Measurements from ENCODE around the gene SPAAR.
A peak's percentile ranks its signal among the peaks of the same experiment; 100 is the strongest.
"Not testable (repeated sequence)": the region's sequence is repeated elsewhere in the genome, so short reads cannot be mapped to it uniquely, and the experiment has no call there.

SPAAR gene

DNA sequence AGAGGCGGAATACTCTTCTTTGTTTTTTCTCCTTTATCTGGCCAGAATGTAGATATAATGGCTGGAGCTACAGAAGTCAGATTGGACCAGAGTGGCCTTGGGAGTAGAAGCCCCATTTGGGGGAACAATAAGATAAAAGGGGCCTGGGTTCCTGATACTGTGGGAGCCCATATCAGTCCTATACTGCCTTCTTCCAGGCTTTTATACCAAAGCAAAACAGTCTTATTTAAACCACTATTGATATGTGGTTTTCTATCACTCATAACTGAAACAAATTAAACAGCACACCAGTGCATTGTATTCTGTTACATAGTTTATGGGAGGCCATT, 14.3 kb downstream of the SPAAR start:
- no peak for DNase-seq (ENCODE audit: low read depth in 2 of 2)

DNA sequence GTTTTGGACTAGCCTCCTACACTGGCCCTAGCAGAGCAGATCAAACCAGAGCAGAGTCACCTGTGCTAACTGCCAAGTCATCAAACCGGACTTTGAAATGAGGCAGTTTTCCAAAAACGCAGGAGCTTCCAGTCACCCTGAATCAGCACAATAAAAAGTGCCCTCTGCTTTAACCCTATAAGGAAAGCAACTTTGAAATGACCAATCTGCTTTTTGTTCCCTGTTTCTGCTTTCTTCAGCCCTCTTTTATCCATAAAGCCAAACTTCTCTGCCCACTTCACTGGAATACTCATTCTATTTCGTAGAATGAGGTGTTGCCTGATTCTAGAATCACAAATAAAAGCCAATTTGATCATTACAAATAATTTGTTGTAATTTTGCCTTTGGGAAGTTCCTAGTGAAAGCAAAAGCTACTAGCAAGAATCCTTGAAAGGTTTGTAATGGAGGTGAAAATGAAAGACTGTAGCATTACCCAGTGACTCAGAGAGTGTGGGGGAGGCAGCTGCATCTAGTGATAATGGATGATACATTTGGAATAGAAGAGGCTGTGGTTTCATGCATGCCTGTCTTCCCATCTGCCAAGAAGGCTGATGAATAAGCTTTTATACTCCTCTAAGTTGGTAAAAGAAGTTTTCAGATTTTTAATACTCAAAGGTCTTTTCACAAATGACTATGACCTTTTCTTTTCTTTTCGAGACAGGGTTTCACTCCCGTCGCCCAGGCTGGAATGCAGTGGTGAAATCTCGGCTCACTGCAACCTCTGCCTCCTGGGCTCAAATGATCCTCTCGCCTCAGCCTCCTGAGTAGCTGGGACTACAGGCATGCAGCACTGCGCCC, 14.9 kb downstream of the SPAAR start:
- DNase-seq (ENCODE audit: low read depth in 2 of 2) = no peak

- no peak for DNase-seq (ENCODE audit: low read depth in 2 of 2)
These were observed 19.5 kb downstream of the SPAAR start for GRCh38 chr9:35928591-35929452.

DNA sequence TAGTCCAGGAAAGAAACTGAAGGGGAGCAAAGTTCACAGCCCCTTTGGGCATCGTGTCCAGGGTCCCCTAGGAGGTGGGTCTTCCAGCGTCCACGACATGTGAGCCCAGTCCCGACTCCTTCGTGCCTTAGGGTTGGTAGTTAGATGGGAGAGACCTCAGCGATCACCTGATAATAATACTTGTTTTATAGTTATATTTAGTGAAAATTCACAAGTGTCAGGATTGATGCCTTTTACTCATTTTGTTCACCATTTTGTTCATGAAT, 20.1 kb downstream of the SPAAR start:
- no peak for DNase-seq (ENCODE audit: low read depth in 2 of 2)

- no peak for DNase-seq (ENCODE audit: low read depth in 2 of 2)
These were observed 21.2 kb downstream of the SPAAR start for GRCh38 chr9:35930521-35930920.

DNA sequence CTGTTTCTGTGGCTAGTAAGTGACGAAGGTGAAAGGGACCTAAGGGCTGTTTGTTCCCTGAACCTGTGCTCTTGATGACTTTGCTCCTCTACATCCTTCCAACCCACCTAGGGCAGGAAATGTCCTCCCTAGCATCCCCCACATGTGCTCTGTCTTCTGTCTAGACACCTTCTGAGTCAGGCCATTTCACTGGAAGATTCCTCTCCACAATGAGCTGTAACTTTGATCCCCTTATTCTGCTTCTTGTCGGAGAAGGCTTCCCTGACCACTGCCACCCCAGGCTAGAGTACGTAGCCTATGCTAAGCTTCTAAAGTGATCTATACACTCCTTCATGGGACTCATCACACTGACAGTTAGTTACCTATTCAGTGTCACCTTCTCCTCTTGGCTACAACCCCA, 21.7 kb downstream of the SPAAR start:
- no peak for DNase-seq (ENCODE audit: low read depth in 2 of 2)

DNA sequence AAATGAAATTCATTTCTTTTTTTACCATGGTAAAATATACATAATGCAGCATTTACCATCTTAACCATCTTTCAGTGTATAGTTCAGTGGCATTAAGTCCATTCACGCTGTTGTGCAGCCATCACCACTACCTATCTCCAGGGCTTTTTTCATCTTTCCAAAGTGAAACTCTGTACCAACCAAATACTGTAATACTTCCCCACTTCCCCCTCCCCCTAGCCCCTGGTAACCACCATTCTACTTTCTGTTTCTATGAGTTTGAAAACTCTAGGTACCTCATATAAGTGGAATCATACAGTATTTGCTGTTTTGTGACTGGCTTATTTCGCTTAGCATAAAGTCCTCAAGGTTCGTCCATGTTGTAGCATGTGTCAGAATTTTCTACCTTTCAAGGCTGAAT, 23.4 kb downstream of the SPAAR start:
- DNase-seq (ENCODE audit: low read depth in 2 of 2) = no peak

- DNase-seq (ENCODE audit: low read depth in 2 of 2) = no peak
These were observed 24.3 kb downstream of the SPAAR start for GRCh38 chr9:35933550-35934067.

DNA sequence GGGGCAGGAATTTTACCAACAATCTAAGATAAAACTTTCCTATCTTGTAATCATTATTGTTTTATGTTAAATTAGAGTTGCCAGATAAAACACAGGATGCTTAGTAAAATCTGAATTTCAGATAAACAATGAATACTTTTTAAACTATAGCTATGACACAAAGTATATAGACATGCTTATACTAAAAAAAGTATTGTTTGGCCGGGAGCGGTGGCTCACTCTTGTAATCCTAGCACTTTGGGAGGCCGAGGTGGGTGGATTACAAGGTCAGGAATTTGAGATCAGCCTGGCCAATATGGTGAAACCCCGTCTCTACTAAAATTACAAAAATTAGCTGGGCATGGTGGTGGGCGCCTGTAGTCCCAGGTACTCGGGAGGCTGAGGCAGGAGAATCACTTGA, 24.8 kb downstream of the SPAAR start:
- DNase-seq (ENCODE audit: low read depth in 2 of 2) = not testable (repeated sequence)

- DNase-seq (ENCODE audit: low read depth in 2 of 2) = no peak
These were observed 26.0 kb downstream of the SPAAR start for GRCh38 chr9:35935261-35935660.

GRCh38 chr9:35935755-35936509, 26.6 kb downstream of the SPAAR start:
- no peak for DNase-seq (ENCODE audit: low read depth in 2 of 2)

- no peak for DNase-seq (ENCODE audit: low read depth in 2 of 2)
These were observed 27.9 kb downstream of the SPAAR start for GRCh38 chr9:35937227-35937626.

DNA sequence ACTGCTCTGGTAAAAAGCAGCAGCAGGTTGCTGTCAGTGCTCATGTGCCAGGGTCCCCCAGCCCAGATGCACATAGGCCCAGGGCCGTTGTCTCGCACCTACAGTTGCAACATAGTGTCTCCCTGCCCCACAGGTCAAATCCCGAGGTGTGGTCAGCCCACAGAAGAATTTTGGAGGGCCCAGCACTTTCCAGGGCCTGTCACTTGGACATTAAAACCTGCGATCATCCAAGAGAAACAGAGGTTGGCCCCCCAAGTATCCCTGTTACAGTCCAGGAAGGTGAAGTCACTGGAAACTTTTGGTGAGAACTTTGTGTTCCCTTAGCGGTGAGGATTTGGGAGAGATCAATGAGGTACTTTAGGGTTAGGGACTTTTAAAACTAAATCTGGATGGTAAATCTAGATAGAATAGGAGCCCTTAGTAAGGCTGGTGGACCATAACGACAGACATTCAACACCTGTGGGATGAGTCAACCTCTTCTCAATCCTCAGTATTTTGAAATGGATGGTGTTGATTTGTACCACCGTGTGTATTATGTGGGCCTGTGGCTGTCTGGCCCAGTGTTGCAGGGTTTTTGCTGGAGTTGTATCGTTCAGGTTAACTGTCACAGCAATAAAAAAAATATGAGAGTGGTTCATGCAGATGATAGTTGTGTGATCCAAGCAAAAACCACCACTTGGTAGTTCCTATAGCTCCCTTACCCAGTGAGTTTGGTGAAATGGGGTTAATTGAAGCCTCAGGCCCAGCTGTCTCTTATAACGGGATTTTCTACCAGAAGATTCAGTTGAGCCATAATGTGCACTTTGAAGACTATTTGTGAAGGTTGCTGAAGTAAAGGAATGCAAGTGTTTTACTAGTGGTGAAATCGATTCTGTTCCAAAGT, 29.4 kb downstream of the SPAAR start:
- no peak for DNase-seq (ENCODE audit: low read depth in 2 of 2)

GRCh38 chr9:35939679-35940250, 30.5 kb downstream of the SPAAR start:
- DNase-seq (ENCODE audit: low read depth in 2 of 2) = no peak

GRCh38 chr9:35940458-35941407, 31.4 kb downstream of the SPAAR start:
- no peak for DNase-seq (ENCODE audit: low read depth in 2 of 2)

DNA sequence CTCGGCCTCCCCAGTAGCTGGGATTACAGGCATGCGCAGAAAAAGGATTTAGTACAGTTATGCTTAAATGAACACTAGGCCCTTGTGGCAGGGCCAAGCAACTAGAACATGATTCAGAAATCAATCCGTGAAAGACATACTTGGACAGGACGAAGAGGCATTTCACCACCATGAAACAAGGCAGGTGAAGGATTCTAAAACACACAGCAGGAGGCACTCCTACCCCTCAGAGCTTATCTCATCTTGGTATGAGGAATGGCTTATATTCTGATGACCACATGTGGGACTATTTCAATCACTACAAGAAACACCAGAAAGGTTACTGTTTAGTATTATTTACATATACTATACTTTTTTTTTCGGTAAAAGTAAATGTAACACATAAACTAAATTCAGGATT, 33.0 kb downstream of the SPAAR start:
- DNase-seq (ENCODE audit: low read depth in 2 of 2) = no peak

DNA sequence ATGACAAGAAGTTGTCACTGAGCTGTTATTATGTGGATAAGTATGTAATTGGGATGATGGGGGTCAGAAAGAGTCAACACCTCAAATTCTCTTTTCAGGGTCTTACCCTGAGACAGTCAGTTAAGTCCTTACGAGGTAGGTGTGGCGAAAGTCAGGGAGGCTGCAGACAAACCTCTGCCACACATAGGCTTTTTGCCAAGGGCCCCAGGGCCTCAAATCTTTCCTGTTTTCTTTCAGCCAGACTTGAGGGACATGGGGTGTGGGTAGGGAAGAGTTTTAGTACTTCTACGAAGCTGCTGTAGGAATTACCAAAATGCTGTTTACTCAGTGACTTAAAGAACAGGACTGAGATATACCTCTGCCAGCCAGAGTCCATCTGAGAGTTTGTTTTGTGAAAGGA, 34.9 kb downstream of the SPAAR start:
- DNase-seq (ENCODE audit: low read depth in 2 of 2) = no peak

DNA sequence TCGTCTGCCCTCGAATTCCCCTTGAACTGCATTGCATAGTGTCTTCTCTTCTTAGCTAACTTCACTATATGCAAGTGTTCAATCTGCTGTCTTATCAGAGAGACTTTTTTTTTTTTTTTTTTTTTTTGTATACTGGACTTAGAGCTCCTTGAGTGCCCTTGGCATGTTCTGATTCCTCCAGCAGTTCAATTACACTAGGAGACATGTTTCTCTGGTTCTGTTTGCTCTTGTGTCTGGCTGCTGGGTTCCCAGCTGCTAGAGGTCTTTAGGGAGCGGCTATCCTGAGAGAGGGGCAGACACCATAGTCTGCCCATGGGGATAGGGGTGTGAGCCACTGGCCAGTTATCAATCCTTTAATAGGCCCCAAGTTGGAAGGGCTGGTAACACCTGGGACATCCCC, 35.6 kb downstream of the SPAAR start:
- no peak for DNase-seq (ENCODE audit: low read depth in 2 of 2)

- peak; percentile 5 to 25 for DNase-seq (ENCODE audit: low read depth in 2 of 2)
These were observed 36.2 kb downstream of the SPAAR start for GRCh38 chr9:35945341-35946018.

Data from stimulated activated CD8-positive, alpha-beta memory T cell treated with anti-CD3 and anti-CD28 coated beads, Interleukin-15, amount 100 ng/mL, for 4 hours (primary cell).